GM18507 (cell line): ENCODE results near the gene KIF23.

ENCODE experiments used
- DNase-seq: peaks from one replicate; pipeline ENCODE4 v3.0.0; 2011; ENCODE audit warnings: low read depth; ENCODE audit not compliant: insufficient read length; ENCODE audit errors: extremely low spot score
- FAIRE-seq: peaks from 2 replicates; lab custom pipeline; 2011; peaks lifted over from hg19 to GRCh38; lab: Jason Lieb, UNC

The KIF23 gene

GRCh38 chr15:69393831-69394491 lies 20.2 kb upstream of the KIF23 start:
- DNase-seq = no peak

GRCh38 chr15:69394556-69395282 lies 19.4 kb upstream of the KIF23 start:
- peak; percentile 56 for FAIRE-seq

More at GRCh38 chr15:69393831-69394491, 20.2 kb upstream of the KIF23 start:
- FAIRE-seq = no peak

GRCh38 chr15:69395460-69395859 lies 18.7 kb upstream of the KIF23 start:
- no peak for DNase-seq
- FAIRE-seq = no peak

More at GRCh38 chr15:69394556-69395282, 19.4 kb upstream of the KIF23 start:
- DNase-seq = peak; percentile 78

GRCh38 chr15:69395991-69396390 lies 18.2 kb upstream of the KIF23 start:
- no peak for FAIRE-seq

GRCh38 chr15:69398491-69398891 lies 15.7 kb upstream of the KIF23 start:
- DNase-seq = no peak
- no peak for FAIRE-seq

More at GRCh38 chr15:69395991-69396390, 18.2 kb upstream of the KIF23 start:
- DNase-seq = no peak

- FAIRE-seq = no peak
- no peak for DNase-seq
Measured at GRCh38 chr15:69400850-69401249, 13.3 kb upstream of the KIF23 start.

- DNase-seq = no peak
- FAIRE-seq = no peak
Measured at GRCh38 chr15:69402816-69403215, 11.3 kb upstream of the KIF23 start.

GRCh38 chr15:69403594-69403993 lies 10.6 kb upstream of the KIF23 start:
- DNase-seq (no peak), FAIRE-seq (no peak)

- no peak for DNase-seq
- no peak for FAIRE-seq
Measured at GRCh38 chr15:69405110-69405509, 9.0 kb upstream of the KIF23 start.

- FAIRE-seq (no peak), DNase-seq (no peak)
Measured at GRCh38 chr15:69407719-69408400, 6.3 kb upstream of the KIF23 start.

- DNase-seq (no peak), FAIRE-seq (no peak)
Measured at GRCh38 chr15:69408841-69409240, 5.3 kb upstream of the KIF23 start.

- FAIRE-seq = no peak
- no peak for DNase-seq
Measured at GRCh38 chr15:69410248-69410874, 3.8 kb upstream of the KIF23 start.

GRCh38 chr15:69412274-69412673 lies 1.9 kb upstream of the KIF23 start:
- no peak for DNase-seq
- FAIRE-seq = no peak

- FAIRE-seq (no peak), DNase-seq (no peak)
Measured at GRCh38 chr15:69412701-69413100, 1.4 kb upstream of the KIF23 start.

GRCh38 chr15:69414701-69415167 lies 585 bp downstream of the KIF23 start:
- FAIRE-seq (peak; percentile 36), DNase-seq (no peak)

- DNase-seq (no peak), FAIRE-seq (no peak)
Measured at GRCh38 chr15:69415381-69415780, 1.2 kb downstream of the KIF23 start.

- no peak for DNase-seq
- FAIRE-seq = no peak
Measured at GRCh38 chr15:69417581-69417980, 3.4 kb downstream of the KIF23 start.

- DNase-seq = no peak
- FAIRE-seq = no peak
Measured at GRCh38 chr15:69421498-69421897, 7.3 kb downstream of the KIF23 start.

- FAIRE-seq (no peak), DNase-seq (no peak)
Measured at GRCh38 chr15:69422336-69422895, 8.3 kb downstream of the KIF23 start.

GRCh38 chr15:69424001-69424400 lies 9.9 kb downstream of the KIF23 start:
- no peak for FAIRE-seq
- DNase-seq = no peak
